ENCODE data around the gene DRAXIN.

GRCh38 chr1:11770011-11770410 is 78.5 kb downstream of the DRAXIN start:
- TF ChIP-seq, protein P1, sequence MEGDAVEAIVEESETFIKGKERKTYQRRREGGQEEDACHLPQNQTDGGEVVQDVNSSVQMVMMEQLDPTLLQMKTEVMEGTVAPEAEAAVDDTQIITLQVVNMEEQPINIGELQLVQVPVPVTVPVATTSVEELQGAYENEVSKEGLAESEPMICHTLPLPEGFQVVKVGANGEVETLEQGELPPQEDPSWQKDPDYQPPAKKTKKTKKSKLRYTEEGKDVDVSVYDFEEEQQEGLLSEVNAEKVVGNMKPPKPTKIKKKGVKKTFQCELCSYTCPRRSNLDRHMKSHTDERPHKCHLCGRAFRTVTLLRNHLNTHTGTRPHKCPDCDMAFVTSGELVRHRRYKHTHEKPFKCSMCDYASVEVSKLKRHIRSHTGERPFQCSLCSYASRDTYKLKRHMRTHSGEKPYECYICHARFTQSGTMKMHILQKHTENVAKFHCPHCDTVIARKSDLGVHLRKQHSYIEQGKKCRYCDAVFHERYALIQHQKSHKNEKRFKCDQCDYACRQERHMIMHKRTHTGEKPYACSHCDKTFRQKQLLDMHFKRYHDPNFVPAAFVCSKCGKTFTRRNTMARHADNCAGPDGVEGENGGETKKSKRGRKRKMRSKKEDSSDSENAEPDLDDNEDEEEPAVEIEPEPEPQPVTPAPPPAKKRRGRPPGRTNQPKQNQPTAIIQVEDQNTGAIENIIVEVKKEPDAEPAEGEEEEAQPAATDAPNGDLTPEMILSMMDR (conservative IDR thresholded peaks at IDR 0.05; ENCODE audit: low read length) = no peak
- no peak for TF ChIP-seq EZH2phosphoT487 (IDR thresholded peaks at IDR 0.05; ENCODE audit: borderline replicate concordance, low read depth, low read length)

Data from OCI-LY7 (cell line).